Stimulated activated CD4-positive, alpha-beta T cell treated with anti-CD3 and anti-CD28 coated beads, Interleukin-15, amount 100 ng/mL, for 48 hours (primary cell): Measurements from ENCODE around the gene DMAC2.
"Not testable (repeated sequence)": the region's sequence is repeated elsewhere in the genome, so short reads cannot be mapped to it uniquely, and the experiment has no call there.

Experiments
- DNase-seq, 2 donors: peaks; one replicate each; pipeline ENCODE4 v3.0.0-alpha.2; 2020; ENCODE audit warnings: low read depth in 2 of 2

Gene DMAC2

DNA sequence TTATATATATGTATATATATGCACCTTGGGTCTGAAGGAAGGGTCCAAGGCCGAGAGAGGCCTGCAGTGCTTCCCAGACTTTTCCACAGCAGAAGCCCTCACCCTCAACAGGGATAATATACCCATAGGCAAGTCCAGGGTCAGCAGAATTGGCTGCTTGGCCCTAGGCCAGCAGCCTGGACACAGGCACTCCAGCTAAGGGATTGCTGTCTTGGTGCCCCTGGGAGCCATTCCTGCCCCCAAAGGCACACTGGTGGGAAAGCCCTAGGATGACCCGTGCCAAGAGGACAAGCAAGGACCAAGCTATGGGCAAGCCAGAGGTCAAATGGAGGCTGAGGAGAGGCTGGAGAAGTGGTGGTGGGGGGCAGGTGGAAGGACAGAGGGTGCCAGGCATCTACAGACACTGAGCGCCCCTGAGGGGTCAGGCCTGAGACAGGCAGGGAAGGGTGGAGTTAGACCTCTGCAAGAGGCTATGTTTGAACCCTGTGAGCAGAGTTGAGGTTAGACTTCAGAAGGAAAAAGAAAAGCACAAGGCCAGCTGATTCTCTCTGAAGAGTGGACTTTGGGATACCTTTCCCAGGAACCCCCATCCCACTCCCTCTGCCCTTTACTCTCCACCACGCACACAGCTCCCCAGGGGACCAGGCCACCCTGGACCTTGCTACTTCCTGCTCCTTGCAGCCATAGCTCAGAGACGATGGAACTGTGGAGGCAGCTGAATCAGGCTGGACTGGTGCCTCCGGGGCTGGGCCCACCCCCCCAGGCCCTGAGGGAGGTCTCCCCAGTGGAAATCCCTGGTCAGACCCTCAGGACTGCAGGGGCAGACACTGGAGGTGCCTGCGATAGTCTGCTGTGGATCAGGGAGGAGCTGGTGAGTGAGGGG, 3.0 kb upstream of the DMAC2 start, which contains the start of gene ERICH4:
TSS of gene ERICH4 (plus strand) at position 684 of the 883 bp plus-strand sequence. CDS start at position 698, 14 bp downstream.
- DNase-seq: no peak

DNA sequence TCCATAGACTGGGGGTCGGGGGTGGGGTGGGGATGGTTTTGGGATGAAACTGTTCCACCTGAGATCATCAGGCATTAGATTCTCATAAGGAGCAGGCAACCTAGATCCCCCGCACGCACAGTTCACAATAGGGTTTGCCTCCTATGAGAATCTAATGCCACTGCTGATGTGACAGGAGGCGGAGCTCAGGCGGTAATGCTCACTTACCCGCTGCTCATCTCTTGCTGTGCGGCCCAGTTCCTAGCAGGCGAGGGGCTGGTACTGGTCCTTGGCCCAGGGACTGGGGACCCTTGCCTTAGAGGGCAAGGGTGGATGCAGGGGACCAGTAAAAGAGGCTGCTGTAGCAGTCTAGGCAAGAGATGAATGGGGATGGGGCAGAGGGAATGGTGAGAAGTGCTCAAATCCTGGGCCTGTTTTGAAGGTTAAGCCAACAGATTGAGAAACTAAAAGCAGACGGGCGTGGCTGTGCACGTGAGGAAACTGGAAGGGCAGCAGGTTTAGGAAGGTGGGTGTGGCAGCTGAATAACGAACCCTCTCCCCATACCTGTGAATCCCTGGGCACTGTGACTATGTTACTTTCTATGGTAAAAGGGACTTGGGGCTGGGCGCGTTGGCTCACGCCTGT, 1.7 kb upstream of the DMAC2 start:
- DNase-seq: no peak

DNA sequence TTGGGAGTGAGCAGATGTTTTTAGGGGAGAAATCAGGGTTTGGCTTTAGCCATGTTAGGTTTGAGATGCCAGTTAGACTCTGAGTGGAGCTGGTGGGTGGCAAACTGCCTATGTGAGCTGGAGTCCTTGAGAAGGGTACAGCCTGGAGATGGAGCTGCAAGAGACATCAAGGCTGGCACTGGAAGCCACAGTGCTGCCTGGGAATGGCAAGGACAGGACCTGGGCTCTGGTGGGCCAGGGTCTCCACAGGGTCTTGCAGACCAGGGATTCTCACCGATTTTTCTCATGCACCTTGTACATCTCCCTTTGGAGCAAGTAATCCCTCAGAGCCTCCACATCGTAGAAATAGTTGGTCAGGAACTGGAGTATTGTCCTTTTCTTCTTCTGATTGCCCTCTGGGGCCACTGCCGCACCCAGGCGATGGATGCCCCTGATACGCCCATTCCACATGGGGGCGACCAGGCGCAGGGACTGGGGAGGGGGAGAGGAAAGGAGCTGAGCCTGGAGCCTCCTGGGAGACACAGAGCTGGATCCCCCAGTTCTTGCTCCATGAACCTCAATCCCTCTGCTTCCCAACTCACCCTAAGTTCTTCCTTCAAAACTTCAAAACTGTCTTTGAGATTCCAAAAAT, 1.7 kb downstream of the DMAC2 start:
- no peak for DNase-seq

DNA sequence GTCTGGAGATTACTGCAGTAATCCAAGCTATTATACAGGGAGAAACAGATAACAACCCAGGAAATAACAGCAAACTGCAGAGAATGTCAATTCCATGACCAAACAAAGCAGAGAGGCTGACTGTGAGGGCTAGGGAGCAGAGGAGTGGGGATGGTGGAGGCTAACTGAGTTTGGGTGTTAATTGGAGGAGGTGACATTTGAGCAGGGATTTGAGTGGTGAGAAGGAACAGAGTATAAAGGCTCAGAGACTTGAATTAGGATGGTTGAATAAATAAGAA, 3.1 kb downstream of the DMAC2 start:
- no peak for DNase-seq

DNA sequence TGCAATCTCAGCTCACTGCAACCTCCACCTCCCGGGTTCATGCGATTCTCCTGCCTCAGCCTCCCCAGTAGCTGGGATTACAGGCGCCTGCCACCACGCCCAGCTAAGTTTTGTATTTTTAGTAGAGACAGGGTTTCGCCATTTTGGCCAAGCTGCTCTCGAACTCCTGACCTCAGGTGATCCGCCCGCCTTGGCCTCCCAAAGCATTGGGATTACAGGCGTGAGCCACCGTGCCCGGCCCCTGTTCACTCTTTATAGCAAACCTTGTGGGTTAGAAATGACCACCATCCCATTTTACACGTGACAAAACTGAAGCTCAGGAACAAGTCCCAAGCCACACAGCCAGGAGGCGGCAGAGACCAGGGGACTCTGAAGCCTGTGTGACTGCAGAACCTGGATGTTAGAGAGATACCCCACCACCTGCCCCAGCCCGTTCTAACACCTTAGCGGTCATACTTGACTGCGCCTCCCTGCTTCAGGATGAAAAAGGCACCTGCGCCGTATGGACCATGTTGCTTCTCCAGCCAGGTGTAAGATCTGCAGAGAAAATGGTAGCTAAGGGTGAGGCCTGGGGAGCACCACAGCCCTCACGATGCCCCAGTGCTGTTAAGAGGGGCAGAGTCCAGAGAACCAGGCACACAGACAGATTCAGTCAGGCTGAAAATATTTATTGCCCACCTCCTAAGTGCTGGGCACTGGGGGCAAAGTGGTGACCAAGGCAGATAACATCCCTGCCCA, 3.6 kb downstream of the DMAC2 start:
- no peak for DNase-seq

DNA sequence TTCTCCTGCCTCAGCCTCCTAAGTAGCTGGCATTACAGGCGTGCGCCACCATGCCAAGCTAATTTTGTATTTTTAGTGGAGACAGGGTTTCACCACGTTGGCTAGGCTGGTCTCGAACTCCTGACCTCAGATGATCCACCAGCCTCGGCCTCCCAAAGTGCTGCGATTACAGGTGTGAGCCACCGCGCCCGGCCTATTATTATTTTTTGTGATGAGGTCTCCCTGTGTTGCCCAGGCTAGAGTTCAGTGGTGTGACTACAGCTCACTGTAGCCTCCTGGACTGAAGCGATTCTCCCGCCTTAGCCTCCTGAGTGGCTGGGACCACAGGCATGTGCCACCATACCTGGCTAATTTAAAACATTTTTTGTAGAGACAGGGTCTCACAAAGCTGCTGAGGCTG, 4.3 kb downstream of the DMAC2 start:
- DNase-seq: not testable (repeated sequence)

DNA sequence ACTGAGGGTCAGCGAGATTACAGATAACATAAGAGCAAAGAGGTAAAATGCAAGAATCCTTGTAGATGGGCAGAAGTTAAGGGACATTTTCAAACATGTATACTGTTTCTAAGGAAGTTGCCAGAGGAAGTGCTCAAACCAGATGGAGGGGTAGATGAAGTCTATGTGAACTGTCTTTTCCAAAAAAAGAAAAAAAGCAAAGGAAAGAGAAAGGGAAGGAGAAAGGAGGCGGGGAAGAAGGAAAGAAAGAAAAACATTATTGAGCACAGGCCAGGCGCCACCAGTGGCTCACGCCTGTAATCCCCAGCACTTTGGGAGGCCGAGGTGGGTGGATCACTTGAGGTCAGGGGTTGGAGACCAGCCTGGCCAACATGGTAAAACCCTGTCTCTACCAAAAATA, 5.3 kb downstream of the DMAC2 start:
- DNase-seq: no peak

DNA sequence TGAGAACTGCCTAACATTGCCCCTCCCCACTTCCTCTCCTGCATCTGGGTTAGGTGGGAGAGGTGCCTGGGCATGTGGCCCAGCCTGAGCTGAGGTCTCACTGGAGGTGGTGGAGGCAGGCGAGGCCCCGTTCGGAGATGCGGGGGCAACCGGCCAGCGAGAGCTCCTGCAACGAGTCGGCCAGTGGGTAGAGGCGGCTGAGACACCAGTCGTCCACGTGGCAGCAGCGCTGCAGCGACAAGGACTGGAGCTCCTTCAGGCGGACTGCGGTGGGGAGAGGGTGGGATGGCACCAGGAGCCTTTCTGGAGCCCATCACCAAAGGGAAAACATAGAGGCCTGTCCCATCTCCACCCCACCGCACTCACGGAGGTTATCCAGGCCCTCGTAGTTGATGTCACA, 6.5 kb downstream of the DMAC2 start:
- no peak for DNase-seq

DNA sequence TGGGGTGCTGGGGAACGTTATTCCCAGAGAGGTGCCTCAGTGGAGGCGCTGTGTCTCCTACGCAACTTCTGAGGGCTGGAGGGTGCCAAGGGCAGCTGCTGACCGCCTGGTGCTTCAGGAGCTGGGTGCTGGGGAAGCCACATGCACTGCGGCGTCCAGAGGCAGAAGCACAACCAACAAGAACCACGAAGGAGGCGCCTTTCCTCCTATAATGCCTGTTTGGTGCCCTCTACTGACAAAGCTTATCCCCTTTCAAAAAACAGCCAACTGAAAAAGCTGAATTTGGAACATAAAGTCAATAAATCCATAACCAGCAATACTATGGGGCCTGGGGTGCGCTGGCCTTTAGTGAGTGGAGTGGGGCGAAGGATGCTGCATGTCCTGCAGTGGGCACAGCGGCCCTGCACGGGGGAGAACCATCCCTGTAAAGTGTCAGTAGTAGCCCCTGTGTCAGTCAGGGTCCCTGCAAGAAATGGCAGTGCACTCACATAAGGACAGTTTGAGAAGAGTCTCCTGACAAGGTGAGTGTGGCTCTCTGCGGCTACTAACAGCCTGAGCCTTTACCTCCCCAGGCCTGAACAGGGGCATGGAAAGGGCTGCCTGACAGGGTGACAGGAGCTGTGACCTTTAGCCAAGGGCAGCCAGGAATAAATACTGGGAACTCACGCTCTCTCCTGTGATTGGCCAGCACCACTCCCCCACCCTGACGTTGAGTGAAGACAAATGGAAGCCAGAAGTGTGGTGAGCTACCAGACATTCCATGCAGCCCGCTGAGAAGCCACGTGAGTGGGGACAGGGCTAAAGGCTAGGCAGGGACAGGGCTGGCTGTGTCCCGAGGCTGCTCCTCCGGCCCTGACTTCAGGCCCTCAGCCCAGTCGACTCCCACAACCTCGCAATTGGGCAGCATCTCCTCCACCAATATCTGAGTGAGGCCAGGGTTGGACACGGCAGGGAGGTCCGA, 8.0 kb downstream of the DMAC2 start:
- DNase-seq: no peak

DNA sequence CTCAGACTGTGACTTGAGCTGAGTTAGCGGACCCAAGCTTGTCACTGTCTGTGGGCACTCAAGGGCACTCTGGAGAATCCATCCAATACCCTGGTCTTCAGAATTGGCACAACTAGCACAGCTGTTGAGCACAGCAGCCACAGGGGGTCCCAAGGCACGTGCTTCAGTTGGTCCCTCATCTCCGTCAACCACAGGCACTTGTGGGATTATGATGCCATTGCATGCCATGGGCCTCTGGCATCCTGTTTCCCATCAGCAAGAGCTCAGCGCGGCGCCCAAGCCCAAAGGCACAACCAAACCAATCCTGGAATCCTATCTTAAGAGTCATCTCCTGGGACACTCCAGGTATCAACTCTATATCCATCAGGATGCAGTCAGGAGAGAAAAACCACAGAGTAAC, 8.8 kb downstream of the DMAC2 start:
- no peak for DNase-seq

DNA sequence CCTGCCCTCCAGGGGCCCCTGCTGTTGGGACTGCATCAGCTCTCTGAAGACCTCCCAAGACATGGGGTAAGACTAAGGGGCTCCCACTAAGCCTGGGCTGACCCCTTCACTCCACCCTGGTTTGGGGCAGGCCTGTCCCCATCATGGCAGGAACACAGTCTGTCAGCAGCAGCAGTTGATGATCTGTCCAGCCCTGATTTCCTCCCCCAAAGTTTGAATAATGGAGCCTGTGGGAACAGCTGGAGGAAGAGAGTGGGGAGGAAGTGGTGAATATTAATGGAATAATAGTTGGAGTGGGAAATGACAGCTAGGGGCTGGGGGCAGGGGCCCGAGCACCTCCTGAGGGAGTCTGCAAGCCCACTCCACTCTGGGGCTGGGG, 11.2 kb downstream of the DMAC2 start:
- DNase-seq: no peak

DNA sequence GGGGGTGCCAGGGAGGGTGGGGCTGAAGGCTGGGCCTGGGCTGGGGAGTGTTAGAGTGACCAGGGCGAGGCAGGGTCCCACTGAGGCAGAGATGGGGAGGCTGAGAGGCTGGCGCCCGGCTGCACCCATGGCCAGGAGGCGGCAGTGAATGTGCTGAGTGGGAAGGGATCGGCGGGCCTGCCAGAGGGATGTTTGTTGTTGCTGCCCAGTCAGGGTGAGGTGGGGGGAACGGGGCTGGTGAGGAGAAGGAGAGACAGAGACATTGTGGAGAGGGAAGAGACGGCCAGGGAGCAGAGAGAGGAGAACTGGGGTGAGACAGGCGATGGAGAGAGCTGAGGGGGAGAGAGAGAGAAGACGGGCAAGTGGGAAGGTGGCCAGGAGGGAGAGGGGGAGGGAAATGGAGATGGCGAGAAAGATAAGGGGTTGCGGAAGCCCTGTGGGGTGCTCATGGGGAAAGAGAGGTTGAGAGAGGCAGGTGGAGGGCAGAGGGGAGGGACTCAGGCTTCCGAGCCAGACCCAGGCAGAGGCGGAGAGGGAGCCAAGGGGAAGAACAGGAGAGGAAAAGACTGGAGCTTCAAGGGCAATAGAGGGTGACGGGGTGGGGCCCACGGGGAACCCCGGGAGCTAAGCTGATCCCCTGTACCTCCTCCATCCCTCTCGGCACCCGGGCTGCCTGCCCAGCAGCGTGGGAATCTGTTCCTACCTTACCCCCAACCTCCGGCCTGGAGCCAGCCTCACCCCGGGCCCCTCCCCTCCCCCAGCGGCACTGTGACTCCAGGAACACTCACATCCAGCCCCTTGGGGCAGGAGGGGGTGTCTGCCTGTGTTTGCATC, 11.8 kb downstream of the DMAC2 start:
- DNase-seq: no peak

DNA sequence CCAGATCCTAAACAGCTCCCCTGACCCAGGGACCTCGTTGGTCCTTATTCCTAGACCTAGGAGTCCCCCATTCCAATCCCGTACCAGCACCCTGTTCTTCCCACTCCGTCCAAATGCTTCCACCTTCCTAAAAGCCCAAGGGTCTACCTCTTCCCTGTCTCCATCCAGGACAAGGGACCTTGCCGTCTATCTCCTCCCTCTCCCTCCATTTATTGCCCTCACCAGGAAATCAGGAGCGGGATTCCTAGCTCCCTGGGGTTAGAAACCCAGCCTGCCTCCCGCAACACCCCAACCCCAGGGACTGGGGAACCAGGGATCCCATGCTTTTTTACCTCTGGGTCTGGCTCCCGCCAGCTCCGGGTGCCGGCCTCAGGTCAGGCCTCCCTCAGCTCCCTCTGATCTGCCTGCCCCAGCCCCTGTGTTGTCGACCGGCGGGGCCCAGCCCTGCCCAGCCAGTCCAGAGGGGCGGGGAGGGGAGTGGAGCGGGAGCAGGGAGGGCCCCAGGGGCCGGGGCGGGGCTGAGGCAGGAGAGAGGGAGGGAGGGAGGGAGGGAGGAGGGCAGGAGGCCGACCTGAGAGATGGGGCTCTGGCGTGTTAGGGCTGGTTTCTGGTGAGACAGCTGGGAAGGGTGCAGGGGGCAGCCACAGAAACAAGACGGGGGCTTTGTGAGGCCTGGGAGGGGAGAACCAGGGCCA, 12.6 kb downstream of the DMAC2 start, which contains the start of gene B3GNT8:
TSS of gene B3GNT8 (minus strand) at position 423 of the 695 bp plus-strand sequence. CDS start 596 bp downstream, outside the sequence.
- peak in 1 of 2 donors; percentile 37 for DNase-seq

DNA sequence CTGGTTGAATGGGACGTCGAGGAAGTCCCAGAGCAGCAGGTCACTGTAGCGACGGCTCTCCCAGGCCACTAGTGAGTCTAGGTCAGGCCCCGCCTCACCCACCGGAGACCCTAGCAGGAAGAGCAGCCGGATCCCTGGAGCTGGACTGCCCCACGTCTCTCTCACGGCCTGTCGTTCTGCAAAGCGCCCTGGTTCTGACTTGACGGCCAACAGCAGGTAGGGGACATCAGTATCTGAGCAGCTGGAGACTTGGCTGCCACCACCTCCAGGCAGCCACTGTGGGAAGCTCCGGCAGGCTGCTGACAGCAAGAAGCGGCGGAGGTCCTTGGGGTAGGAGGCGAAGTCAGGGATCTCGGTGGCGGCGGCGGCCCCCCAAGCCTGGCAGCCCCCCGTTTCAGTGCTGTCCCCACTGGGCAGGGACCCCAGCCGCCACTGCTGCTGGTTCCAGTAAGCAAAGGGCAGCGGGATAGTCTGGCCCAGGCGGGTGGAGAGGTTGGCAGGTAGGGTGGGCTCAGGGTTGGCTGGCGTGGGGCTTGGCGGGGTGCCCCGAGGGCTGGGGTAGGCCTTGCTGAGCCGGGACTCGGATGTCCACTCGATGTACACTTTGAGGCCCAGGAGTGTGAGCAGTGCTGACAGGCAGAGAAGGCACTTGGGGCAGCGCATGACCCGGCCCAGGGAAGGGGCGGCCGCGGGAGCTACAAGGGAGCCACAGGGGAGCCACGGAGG, 13.4 kb downstream of the DMAC2 start:
- DNase-seq: no peak

DNA sequence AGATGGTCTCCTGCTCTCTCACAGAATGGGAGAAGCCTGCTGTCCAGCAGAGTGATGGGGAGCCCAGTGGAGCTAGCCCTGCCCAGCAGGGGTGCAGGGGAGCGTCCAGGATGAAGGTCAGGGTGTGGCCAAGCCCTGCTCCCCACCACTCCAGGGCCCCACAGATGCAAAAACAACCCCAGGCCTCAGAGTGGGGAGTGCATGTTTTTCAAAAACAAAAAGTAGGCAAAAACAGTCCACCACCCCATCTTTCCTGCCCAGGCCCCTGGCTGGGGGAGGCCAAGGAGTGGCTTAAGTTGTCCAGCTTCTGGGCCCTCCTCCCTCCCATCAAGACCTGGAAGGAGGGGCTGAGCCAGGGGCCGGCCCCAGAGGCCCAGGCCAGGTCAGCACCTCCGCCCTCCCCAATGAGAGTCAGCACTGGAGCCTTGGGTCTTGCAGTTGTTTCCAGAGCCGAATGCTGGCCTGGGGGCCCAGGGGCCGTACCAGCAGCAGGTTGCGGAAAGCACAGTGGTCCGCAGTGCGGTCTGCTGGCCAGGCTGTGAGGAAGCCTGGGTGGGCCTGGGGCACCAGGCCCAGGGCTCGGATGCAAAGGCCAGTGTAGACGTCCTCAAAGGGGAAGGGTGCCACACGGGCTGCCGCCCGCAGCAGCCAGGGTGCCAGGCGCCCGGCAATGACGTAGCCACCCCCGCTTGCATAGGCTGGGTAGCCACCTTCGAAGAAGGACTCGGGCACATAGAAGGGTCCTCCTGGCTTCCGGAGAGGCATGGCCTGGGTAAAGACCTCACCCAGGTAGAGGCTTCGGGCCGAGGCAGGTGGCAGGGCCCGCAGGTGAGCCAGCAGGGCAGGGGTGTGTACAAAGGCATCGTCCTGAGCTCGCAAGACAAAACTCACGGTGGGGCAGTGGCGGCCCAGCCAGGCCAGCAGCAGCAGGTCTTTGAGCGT, 14.3 kb downstream of the DMAC2 start:
- DNase-seq: no peak

DNA sequence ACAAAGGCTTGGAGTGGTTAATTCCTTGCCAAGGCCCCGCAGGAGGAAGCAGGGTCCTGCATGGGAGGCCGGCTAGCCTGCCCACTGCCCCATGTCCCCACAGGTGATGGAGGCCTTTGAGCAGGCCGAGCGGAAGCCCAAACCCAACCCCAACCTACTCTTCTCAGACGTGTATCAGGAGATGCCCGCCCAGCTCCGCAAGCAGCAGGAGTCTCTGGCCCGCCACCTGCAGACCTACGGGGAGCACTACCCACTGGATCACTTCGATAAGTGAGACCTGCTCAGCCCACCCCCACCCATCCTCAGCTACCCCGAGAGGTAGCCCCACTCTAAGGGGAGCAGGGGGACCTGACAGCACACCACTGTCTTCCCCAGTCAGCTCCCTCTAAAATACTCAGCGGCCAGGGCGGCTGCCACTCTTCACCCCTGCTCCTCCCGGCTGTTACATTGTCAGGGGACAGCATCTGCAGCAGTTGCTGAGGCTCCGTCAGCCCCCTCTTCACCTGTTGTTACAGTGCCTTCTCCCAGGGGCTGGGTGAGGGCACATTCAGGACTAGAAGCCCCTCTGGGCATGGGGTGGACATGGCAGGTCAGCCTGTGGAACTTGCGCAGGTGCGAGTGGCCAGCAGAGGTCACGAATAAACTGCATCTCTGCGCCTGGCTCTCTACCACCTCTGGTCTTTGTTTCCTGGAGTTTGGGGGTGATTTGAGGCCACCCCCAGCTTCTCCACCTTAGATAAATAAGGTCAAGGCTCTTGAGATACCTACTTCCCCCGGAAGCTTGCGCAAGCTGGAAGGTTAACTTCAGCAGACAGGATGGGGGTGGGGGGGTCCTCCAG, 15.2 kb downstream of the DMAC2 start:
- DNase-seq: no peak

DNA sequence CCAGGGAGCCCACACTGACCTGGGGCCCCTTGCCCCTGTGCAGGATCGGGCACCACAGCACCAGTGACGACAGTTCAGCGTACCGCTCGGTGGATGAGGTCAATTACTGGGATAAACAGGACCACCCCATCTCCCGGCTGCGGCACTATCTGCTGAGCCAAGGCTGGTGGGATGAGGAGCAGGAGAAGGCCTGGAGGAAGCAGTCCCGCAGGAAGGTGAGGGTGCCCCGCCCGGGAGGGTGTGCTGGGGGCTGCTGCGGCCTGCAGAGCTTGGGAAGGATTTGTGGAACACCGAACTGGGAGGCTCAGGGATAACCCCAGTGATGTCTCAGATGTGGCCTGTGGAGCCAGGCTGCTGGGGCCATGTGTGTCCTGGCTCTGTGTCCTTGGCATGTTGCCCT, 16.8 kb downstream of the DMAC2 start:
- DNase-seq: no peak
